Glomerular endothelial cell (primary cell): Measurements from ENCODE around the gene PRDM16. TPM values are rescaled to one million over a fixed set of nuclear protein-coding genes. Genes with fewer than 3 reads are reported as not detected.

Experiments used
- DNase-seq: peaks from one replicate; pipeline ENCODE4 v3.0.0-alpha.2; 2011; ENCODE audit warnings: low read depth, low spot score; ENCODE audit errors: extremely low read depth
- total RNA-seq: library from RNA; depleted of rRNA; stranded (reverse); fragments of >200 nt; gene quantifications from 2 replicates; pipeline ENCODE4 v1.2.3, GENCODE V29; 2015

Gene PRDM16
- total RNA-seq, 1 donor from 2014 or later: 0.12 TPM

DNA sequence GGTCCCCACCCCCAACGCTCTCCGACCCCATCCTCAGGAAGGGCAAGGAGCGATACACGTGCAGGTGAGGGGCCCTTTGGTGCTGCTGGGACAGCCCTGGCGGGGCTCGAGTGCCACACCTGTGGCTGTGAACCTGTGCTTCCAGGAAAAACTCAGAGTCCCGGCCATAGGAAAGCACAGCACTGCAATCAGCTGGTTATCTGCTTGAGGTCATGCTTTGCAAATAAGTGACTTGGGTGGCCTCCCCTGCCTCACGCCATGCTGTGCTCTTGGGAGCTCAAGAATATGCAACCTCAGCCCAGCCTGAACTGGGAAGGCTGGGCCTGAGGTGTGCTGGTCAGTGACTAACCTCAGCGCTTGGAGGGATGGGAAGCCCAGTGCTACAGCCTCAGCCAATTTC is 348.9 kb downstream of the PRDM16 start:
- DNase-seq: no peak

- DNase-seq: no peak
Measured at GRCh38 chr1:3418600-3418999, 349.6 kb downstream of the PRDM16 start.

- DNase-seq: no peak
Measured at GRCh38 chr1:3419415-3420204, 350.6 kb downstream of the PRDM16 start.

DNA sequence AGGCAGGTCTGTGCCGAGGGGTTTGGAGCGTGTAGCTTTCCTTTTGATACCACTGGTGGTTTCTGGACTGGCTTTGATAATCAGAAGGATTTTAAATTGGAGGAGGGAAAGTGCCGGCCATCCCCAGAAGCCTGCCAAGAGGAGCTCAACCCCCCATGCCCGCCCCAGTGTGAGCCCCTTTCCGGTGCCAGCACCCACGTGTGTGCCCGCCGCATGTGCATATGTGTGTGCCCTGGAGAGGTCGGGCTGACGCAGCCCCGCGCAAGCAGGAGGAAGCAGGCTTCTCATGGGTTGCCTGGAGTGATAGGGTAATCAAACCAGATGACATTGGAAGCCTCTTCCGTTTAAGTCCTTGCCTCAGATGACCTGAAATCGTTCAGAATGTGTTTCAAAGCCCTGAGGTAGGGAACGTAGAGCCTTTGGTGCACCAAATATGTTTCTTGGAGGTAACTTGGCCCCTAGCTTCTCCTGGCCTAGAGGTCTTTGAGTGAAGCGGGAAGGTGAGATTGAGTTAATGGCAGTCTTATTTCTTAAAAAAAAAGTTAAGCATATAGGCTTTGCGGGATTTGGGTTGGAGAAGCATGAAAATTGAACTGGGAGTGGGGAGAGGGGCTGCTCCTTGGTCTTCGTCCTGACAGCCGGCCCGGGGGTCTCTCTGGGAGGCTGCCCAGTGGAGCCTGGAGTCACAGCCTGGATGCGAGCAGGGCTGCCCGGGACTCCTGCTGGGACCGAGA is 351.4 kb downstream of the PRDM16 start:
- no peak for DNase-seq

- DNase-seq: no peak
Measured at GRCh38 chr1:3422638-3423037, 353.6 kb downstream of the PRDM16 start.

GRCh38 chr1:3423245-3423829 is 354.3 kb downstream of the PRDM16 start:
- no peak for DNase-seq

- no peak for DNase-seq
Measured at GRCh38 chr1:3423896-3424611, 355.1 kb downstream of the PRDM16 start.

DNA sequence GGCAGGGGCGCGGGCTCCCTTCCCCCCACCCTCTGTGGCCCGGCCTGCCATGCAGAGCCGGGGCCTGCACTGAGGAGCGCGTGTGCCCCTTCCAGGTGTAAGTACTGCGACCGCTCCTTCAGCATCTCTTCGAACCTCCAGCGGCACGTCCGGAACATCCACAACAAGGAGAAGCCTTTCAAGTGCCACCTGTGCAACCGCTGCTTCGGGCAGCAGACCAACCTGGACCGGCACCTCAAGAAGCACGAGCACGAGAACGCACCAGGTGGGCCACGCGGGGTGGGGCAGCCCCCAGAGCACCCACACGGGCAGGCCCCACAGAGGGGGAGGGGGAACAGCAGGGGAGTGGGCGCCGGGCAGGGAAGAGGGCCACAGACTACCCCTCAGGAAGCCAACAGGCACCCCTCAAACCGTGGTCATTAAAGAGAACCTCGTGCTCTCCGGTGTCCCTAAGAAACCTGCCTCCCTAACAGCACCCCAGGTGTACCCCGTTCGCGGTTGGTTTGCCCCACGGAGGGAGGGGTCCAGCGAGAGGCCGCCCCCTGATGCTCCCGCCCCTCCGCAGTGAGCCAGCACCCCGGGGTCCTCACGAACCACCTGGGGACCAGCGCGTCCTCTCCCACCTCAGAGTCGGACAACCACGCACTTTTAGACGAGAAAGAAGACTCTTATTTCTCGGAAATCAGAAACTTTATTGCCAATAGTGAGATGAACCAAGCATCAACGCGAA is 356.6 kb downstream of the PRDM16 start:
- no peak for DNase-seq

GRCh38 chr1:3426956-3427535 is 358.0 kb downstream of the PRDM16 start:
- no peak for DNase-seq

DNA sequence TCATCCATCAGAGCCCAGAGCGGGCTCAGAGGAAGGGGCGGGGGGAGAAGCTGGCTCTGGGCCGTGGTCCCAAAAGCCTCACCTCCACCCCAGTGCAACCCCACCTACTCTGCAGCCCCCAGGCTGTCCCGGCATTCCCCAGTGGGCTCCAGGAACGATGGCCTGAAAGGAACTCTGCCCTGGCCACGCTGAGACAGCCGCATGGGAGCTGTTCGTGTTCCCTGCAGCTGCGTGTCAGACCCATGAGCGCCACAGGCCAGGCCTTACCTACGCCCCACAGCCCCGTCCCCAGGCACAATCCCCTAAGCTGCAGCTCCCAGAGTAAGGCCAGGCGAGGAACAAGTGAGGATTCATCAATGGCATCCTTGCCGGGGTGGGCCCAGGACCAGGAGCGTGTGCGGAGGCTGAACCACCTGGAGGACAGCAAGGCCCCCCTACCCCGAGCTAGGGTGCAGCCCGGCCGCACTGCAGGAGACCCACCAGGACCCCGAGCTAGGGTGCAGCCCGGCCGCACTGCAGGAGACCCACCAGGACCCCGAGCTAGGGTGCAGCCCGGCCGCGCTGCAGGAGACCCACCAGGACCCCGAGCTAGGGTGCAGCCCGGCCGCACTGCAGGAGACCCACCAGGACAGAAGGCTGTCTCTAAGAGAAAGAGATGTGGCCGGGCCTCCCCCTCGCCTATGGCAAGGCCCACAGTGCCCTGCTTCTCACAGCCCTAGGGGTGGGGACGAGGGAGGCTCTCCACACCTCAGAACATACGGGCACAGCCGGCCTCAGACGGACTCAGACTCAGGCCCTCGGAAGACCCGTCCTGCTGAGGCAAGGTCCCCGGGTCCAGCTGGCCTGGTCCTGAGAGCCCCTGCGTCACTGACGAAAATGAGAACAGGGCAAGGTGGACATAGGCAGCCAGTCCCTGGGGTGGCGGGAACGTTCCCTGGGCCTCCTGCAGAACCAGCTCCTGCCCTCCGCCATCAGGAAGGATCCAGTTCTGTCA is 359.0 kb downstream of the PRDM16 start:
- no peak for DNase-seq

- no peak for DNase-seq
Measured at GRCh38 chr1:3428899-3429298, 359.9 kb downstream of the PRDM16 start.

- no peak for DNase-seq
Measured at GRCh38 chr1:3429320-3429719, 360.3 kb downstream of the PRDM16 start.

GRCh38 chr1:3429766-3430165 is 360.8 kb downstream of the PRDM16 start:
- no peak for DNase-seq

- no peak for DNase-seq
Measured at GRCh38 chr1:3430406-3430805, 361.4 kb downstream of the PRDM16 start.

DNA sequence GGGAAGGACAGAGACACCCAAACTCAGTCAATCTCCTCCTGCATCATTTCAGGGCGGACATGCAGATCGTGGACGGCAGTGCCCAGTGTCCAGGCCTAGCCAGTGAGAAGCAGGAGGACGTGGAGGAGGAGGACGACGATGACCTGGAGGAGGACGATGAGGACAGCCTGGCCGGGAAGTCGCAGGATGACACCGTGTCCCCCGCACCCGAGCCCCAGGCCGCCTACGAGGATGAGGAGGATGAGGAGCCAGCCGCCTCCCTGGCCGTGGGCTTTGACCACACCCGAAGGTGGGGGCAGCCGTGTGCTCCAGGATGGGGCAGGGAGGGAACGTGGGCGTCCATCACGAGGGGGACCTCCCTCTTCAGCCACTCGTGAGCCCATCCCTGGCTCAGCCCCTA is 361.8 kb downstream of the PRDM16 start:
- DNase-seq: no peak

- no peak for DNase-seq
Measured at GRCh38 chr1:3431266-3431665, 362.3 kb downstream of the PRDM16 start.

DNA sequence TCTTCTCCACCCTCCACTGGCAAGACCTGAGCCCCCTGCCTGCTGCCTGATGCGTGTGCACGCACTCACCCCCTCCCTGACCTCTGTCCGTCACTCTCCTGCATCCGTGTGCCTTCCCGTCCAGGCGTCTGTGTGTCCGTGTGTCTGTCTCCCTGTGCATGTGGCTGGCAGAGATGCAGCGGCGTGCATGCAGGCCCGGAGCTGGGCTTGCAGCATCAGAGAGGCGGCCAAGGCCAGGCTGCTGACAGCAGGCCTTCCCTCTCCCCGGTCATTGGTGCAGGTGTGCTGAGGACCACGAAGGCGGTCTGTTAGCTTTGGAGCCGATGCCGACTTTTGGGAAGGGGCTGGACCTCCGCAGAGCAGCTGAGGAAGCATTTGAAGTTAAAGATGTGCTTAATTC is 362.7 kb downstream of the PRDM16 start:
- DNase-seq: no peak

DNA sequence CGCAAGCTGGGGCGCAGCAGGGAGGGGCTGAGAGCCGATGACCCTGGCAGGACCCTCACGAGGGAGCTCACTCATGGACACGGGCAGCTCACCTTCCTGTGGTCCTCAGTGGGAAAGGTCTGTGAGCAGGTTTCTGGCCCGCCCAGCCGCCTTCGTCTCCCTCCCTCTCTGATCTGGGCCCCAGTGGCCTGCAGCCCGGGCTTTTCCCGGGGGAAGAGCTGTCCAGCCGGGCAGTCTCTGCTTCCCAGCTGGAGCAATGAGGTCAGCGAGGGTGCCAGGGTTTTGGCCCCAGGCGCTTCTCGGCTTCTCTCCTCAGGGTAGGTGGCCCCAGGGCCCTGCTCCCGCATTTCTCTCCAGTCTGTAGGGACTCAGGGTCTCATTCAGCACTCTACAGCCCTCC is 363.3 kb downstream of the PRDM16 start:
- no peak for DNase-seq

- DNase-seq: no peak
Measured at GRCh38 chr1:3433076-3433475, 364.1 kb downstream of the PRDM16 start.
